ENCODE results near the gene ZNF184.

DNA sequence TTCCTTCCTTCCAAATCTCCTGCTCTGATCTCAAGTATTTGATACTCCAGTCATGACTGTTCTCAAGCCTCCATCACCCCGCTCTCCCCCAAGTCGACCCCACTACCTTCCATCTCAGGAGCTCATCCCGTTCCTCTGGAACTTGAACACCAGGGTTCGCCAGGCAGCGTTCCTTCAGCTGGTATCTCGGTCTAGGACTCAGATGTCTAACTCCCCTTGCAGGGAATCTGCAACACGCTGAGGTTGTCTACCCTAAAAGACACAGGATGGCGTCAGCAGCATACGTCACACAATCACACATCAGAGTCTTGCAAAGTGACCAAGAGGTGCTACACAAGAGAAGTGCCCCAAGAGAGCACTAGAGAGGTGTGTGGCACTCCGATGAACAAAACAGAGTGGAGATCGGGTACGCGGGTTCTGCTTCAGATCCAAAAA lies 706 bp downstream of the ZNF184 start:
- TF ChIP-seq POLR2A (IDR thresholded peaks at IDR 0.05; ENCODE audit: low read depth, low read length) (no peak; the same call in 1 of the 2 replicates), POLR2AphosphoS5 (IDR thresholded peaks at IDR 0.05; ENCODE audit: low read depth, low read length) (no peak; the same call in 1 of the 2 replicates)

Data from GM12892 (cell line).